Lower leg skin (tissue), 3 donors: ENCODE data around the gene KIF20B.

Experiments used
- CTCF ChIP-seq, 3 donors: fragments of 450-650 bp; IDR thresholded peaks; one replicate each; pipeline ENCODE4 v1.5.1; 2016; ENCODE audit warnings: antibody characterized with exemption in 3 of 3, mild to moderate bottlenecking in 3 of 3, moderate library complexity in 2 of 3
- POLR2A ChIP-seq, 2 donors: fragments of 450-650 bp; IDR thresholded peaks; one replicate each; pipeline ENCODE4 v1.6.1; 2016 to 2017; ENCODE audit warnings: antibody characterized with exemption in 2 of 2, mild to moderate bottlenecking in 1 of 2, moderate library complexity in 1 of 2

GRCh38 chr10:89665302-89665701 lies 36.1 kb upstream of the KIF20B start:
- TF ChIP-seq CTCF (IDR thresholded peaks at IDR 0.05) (no peak), POLR2A (IDR thresholded peaks at IDR 0.05) (no peak)
